Liver (tissue), 3 donors: Measurements from ENCODE around the gene ADIRF.

Source experiments
- CTCF ChIP-seq: fragments of 150-350 bp; IDR thresholded peaks from 2 replicates; pipeline ENCODE4 v1.5.1; 2017; ENCODE audit warnings: improper control_type of control experiment, low read depth, low read length; ENCODE audit not compliant: missing input control
- EGR1 ChIP-seq, 2 donors: IDR thresholded peaks; 2 replicates each; pipeline ENCODE4 v1.6.1; 2016 to 2018; ENCODE audit warnings: antibody characterized with exemption in 2 of 2, low read depth in 2 of 2
- GABPA ChIP-seq, 2 donors: IDR thresholded peaks in 1 of 2; conservative IDR thresholded peaks in 1 of 2; 2 replicates each; pipeline ENCODE4 v1.6.1; 2016; ENCODE audit warnings: antibody characterized with exemption in 2 of 2, mild to moderate bottlenecking in 1 of 2, moderate library complexity in 1 of 2
- HNF4A ChIP-seq, 2 donors: conservative IDR thresholded peaks; 2 replicates each; pipeline ENCODE4 v1.6.1; 2016; ENCODE audit warnings: antibody characterized with exemption in 2 of 2, mild to moderate bottlenecking in 2 of 2
- JUND ChIP-seq, 2 donors: IDR thresholded peaks; 2 replicates each; pipeline ENCODE4 v1.6.1; 2016; ENCODE audit warnings: antibody characterized with exemption in 2 of 2
- RAD21 ChIP-seq, 2 donors: IDR thresholded peaks; 2 replicates each; pipeline ENCODE4 v1.6.1; 2016; ENCODE audit warnings: antibody characterized with exemption in 2 of 2, mild to moderate bottlenecking in 2 of 2
- SP1 ChIP-seq: IDR thresholded peaks from 2 replicates; pipeline ENCODE4 v1.6.1; 2018; ENCODE audit warnings: antibody characterized with exemption, mild to moderate bottlenecking
- TAF1 ChIP-seq: conservative IDR thresholded peaks from 2 replicates; pipeline ENCODE4 v1.6.1; 2016; ENCODE audit warnings: antibody characterized with exemption, mild to moderate bottlenecking
- YY1 ChIP-seq: IDR thresholded peaks from 2 replicates; pipeline ENCODE4 v1.6.1; 2016; ENCODE audit warnings: antibody characterized with exemption, mild to moderate bottlenecking
- TF ChIP-seq, protein P1 (sequence below): IDR thresholded peaks from 2 replicates; pipeline ENCODE4 v1.6.1; 2016; ENCODE audit warnings: antibody characterized with exemption, mild to moderate bottlenecking
- TF ChIP-seq, protein P2 (sequence below): IDR thresholded peaks from 2 replicates; pipeline ENCODE4 v1.6.1; 2016; ENCODE audit warnings: antibody characterized with exemption
- donor health status: healthy.
- donor health status: healthy.

GRCh38 chr10:86965986-86966654 is 2.2 kb upstream of the ADIRF start:
- TF ChIP-seq CTCF (no peak), GABPA (IDR thresholded peaks at IDR 0.05 in 1 of 2, conservative IDR thresholded peaks at IDR 0.05 in 1 of 2) (no peak), EGR1 (IDR thresholded peaks at IDR 0.05; ENCODE audit: low read depth in 2 of 2) (no peak), HNF4A (conservative IDR thresholded peaks at IDR 0.05) (no peak), JUND (IDR thresholded peaks at IDR 0.05) (no peak), RAD21 (IDR thresholded peaks at IDR 0.05) (no peak), SP1 (no peak), YY1 (no peak), TAF1 (no peak)
- TF ChIP-seq, protein P1, sequence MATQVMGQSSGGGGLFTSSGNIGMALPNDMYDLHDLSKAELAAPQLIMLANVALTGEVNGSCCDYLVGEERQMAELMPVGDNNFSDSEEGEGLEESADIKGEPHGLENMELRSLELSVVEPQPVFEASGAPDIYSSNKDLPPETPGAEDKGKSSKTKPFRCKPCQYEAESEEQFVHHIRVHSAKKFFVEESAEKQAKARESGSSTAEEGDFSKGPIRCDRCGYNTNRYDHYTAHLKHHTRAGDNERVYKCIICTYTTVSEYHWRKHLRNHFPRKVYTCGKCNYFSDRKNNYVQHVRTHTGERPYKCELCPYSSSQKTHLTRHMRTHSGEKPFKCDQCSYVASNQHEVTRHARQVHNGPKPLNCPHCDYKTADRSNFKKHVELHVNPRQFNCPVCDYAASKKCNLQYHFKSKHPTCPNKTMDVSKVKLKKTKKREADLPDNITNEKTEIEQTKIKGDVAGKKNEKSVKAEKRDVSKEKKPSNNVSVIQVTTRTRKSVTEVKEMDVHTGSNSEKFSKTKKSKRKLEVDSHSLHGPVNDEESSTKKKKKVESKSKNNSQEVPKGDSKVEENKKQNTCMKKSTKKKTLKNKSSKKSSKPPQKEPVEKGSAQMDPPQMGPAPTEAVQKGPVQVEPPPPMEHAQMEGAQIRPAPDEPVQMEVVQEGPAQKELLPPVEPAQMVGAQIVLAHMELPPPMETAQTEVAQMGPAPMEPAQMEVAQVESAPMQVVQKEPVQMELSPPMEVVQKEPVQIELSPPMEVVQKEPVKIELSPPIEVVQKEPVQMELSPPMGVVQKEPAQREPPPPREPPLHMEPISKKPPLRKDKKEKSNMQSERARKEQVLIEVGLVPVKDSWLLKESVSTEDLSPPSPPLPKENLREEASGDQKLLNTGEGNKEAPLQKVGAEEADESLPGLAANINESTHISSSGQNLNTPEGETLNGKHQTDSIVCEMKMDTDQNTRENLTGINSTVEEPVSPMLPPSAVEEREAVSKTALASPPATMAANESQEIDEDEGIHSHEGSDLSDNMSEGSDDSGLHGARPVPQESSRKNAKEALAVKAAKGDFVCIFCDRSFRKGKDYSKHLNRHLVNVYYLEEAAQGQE = no peak
- TF ChIP-seq, protein P2, sequence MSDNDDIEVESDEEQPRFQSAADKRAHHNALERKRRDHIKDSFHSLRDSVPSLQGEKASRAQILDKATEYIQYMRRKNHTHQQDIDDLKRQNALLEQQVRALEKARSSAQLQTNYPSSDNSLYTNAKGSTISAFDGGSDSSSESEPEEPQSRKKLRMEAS = no peak
